Panc1 (cell line): ENCODE results near the gene MMP24OS. TPM values are rescaled to one million over a fixed set of nuclear protein-coding genes. Genes with fewer than 3 reads are reported as not detected.

ENCODE experiments used
- ATAC-seq: fragments of 200-7000 bp; cut with Tn5 transposase; 2 replicates; pipeline ENCODE4 v1.9.1; 2020; ENCODE audit warnings: mild to moderate bottlenecking, moderate library complexity
- BruUV-seq: library from RNA; stranded (reverse); fragments of 400-500 nt; replicated peaks from 2 replicates; lab custom pipeline; 2021; lab: Mats Ljungman, UMichigan
- CTCF ChIA-PET: fragments of 300-600 bp; sonication (Branson Sonifier 250); formaldehyde crosslinking; loops from one replicate; lab custom pipeline; 2022; ENCODE audit warnings: antibody characterized with exemption; lab: Charles Lee
- POLR2A ChIA-PET: fragments of 300-600 bp; sonication (Branson Sonifier 250); formaldehyde crosslinking; loops from one replicate; lab custom pipeline; 2022; ENCODE audit warnings: antibody characterized with exemption; lab: Charles Lee
- DNase-seq: peaks from one replicate; pipeline ENCODE4 v3.0.0-alpha.2; 2010; ENCODE audit warnings: low read depth, low spot score
- H3K27ac ChIP-seq: 2 replicates; pipeline ENCODE4 v1.5.1; 2011; ENCODE audit warnings: mild to moderate bottlenecking, low read length, inconsistent platforms
- H3K27me3 ChIP-seq: fragments of 200-500 bp; sonication (Bioruptor generic); 2 replicates; pipeline ENCODE4 v1.6.0; 2014; ENCODE audit warnings: low read length, inconsistent platforms; ENCODE audit not compliant: control insufficient read depth, insufficient read depth
- H3K36me3 ChIP-seq: fragments of 200-500 bp; sonication (Bioruptor generic); 2 replicates; pipeline ENCODE4 v1.5.1; 2014; ENCODE audit warnings: inconsistent platforms, mild to moderate bottlenecking, low read length, moderate library complexity; ENCODE audit not compliant: control insufficient read depth, insufficient read depth
- H3K4me1 ChIP-seq: 2 replicates; pipeline ENCODE4 v1.5.1; 2011; ENCODE audit warnings: inconsistent platforms, mild to moderate bottlenecking, low read length, moderate library complexity; ENCODE audit not compliant: control insufficient read depth, insufficient read depth
- H3K4me3 ChIP-seq, 2 experiments: 2 replicates each; pipeline ENCODE4 v1.5.1; 2011 to 2012; ENCODE audit warnings: low read depth in 2 of 2, low read length in 2 of 2, mild to moderate bottlenecking in 2 of 2, inconsistent platforms in 1 of 2, moderate library complexity in 1 of 2
- H3K9me3 ChIP-seq: fragments of 200-500 bp; sonication (Bioruptor generic); 2 replicates; pipeline ENCODE4 v1.5.1; 2014; ENCODE audit warnings: low read depth, mild to moderate bottlenecking, inconsistent platforms, low read length, moderate library complexity; ENCODE audit not compliant: control insufficient read depth, insufficient read depth
- POLR2AphosphoS5 ChIP-seq: IDR thresholded peaks from 2 replicates; pipeline ENCODE4 v1.6.1; 2012; ENCODE audit warnings: mild to moderate bottlenecking, low read depth, low read length, moderate library complexity
- REST ChIP-seq, 2 experiments: IDR thresholded peaks; 2 replicates each; pipeline ENCODE4 v1.6.1; 2011 to 2012; ENCODE audit warnings: low read depth in 2 of 2, control low read depth in 1 of 2, low read length in 1 of 2, mild to moderate bottlenecking in 1 of 2, moderate library complexity in 1 of 2; ENCODE audit not compliant: insufficient read depth in 1 of 2
- SIN3A ChIP-seq: IDR thresholded peaks from 2 replicates; pipeline ENCODE4 v1.6.1; 2012; ENCODE audit warnings: low read depth, mild to moderate bottlenecking, low read length, moderate library complexity, borderline replicate concordance; ENCODE audit not compliant: insufficient read depth
- in situ Hi-C: cut with HindIII; loops from 2 replicates; pipeline ENCODE4 v1.10.0; 2016; ENCODE audit warnings: low sequenced_read_pairs, low pct_unique_long_range_greater_than_20kb
- intact Hi-C: fragments of 100-400 bp; cut with micrococcal nuclease; formaldehyde crosslinking; loops from one replicate; pipeline ENCODE4 v1.10.0; 2022; ENCODE audit not compliant: unreplicated experiment
- total RNA-seq: library from RNA; stranded (reverse); gene quantifications from one replicate; pipeline ENCODE4 v1.2.1, GENCODE V29; 2021; ENCODE audit not compliant: unreplicated experiment
- TF ChIP-seq, protein P1 (sequence below): fragments of 450-650 bp; IDR thresholded peaks from 2 replicates; pipeline ENCODE4 v1.5.1; 2017; ENCODE audit warnings: mild to moderate bottlenecking

Gene MMP24OS
- total RNA-seq, 1 experiment from 2014 or later = 83.8 TPM

- BruUV-seq = no TSS peak
- ChIA-PET CTCF (interaction anchor here (0.6 to 1.3 kb wide), 2 partner anchors 120 to 354 kb away, joined by 3 to 5 read pairs; no protein-coding TSS in a partner anchor), POLR2A (interaction anchor here (0.6 to 0.7 kb wide), 2 partner anchors 11 to 666 kb away, joined by 8 to 19 read pairs; no protein-coding TSS in a partner anchor)
- Histone ChIP-seq H3K27ac (no peak overlapping the region), H3K4me3 (no peak overlapping the region), H3K36me3 (no peaks in the 10 kb centered on the region), H3K4me1 (peaks cover 6% of the 10 kb centered on the region), H3K9me3 (no peaks in the 10 kb centered on the region), H3K27me3 (no peaks in the 10 kb centered on the region)
- intact Hi-C loops (loop anchor here (5.0 to 10.0 kb wide), 3 partner anchors 50 to 432 kb away; partner anchors contain the start of gene EDEM2), in situ Hi-C loops (no loop called here)
- ATAC-seq (peak; percentile 56), DNase-seq (no peak)
- TF ChIP-seq POLR2AphosphoS5 (no peak), SIN3A (no peak), REST (IDR thresholded peaks at IDR 0.05; ENCODE audit: insufficient read depth in 1 of 2, low read depth in 2 of 2, low read length in 1 of 2) (no peak)
These were observed 13.2 kb downstream of the MMP24OS start for GRCh38 chr20:35264755-35265154.

DNA sequence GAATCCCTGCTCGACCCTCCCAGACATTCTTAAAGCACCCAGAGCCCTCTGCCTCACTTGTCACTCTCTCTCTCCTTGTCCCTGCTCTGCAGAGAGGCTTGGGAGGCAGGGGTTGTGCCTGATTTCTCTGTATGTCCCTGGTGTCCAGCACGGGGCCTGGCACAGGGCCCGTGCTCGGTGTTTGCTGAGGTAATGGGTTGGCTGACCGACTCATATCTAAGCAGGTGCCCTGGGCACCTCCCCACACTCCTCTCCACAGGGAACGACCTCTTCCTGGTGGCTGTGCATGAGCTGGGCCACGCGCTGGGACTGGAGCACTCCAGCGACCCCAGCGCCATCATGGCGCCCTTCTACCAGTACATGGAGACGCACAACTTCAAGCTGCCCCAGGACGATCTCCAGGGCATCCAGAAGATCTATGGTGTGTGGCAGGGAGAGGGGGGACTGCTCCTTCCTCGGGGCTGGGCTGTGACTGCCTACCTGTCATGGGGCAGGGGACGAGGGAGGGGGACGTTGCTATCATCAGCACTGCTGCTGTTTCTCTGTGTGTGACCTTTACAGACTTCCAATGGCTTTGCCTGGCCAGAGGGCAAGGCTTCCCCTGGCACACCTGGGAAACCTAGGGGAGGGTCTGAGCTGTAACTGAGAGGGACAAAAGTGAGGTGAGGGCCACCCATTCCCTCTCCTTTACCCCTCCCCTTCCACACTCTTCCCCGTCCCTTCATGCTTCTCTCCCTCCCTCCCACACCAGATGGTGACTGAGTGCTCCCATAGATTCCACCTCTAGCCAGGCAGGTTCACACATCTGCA is 14.2 kb downstream of the MMP24OS start:
- Histone ChIP-seq H3K9me3 (no peaks in the 10 kb centered on the region), H3K4me1 (peaks cover 6% of the 10 kb centered on the region), H3K36me3 (no peaks in the 10 kb centered on the region), H3K4me3 (no peak overlapping the region), H3K27me3 (no peaks in the 10 kb centered on the region), H3K27ac (peak overlapping the region; percentile 51; the same call in 1 of the 2 replicates)
- DNase-seq (no peak), ATAC-seq (peak; percentile 39)
- BruUV-seq = no TSS peak
- CTCF ChIA-PET = interaction anchor here (0.6 to 1.3 kb wide), 2 partner anchors 14 to 119 kb away, joined by 3 to 5 read pairs; partner anchors contain the start of gene MMP24OS
- intact Hi-C loops = loop anchor here (10.0 kb wide), 1 partner anchor 49 kb away; no protein-coding TSS in a partner anchor
- POLR2A ChIA-PET = interaction anchor here (0.6 kb wide), 1 partner anchor 36 kb away, joined by 7 read pairs; no protein-coding TSS in a partner anchor
- in situ Hi-C loops = no loop called here
- TF ChIP-seq, protein P1, sequence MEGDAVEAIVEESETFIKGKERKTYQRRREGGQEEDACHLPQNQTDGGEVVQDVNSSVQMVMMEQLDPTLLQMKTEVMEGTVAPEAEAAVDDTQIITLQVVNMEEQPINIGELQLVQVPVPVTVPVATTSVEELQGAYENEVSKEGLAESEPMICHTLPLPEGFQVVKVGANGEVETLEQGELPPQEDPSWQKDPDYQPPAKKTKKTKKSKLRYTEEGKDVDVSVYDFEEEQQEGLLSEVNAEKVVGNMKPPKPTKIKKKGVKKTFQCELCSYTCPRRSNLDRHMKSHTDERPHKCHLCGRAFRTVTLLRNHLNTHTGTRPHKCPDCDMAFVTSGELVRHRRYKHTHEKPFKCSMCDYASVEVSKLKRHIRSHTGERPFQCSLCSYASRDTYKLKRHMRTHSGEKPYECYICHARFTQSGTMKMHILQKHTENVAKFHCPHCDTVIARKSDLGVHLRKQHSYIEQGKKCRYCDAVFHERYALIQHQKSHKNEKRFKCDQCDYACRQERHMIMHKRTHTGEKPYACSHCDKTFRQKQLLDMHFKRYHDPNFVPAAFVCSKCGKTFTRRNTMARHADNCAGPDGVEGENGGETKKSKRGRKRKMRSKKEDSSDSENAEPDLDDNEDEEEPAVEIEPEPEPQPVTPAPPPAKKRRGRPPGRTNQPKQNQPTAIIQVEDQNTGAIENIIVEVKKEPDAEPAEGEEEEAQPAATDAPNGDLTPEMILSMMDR = no peak
